Measurements from ENCODE around the gene AUNIP.

- no peak for TF ChIP-seq CTCF (IDR thresholded peaks at IDR 0.05; ENCODE audit: insufficient read depth, low read length, poor library complexity, severe bottlenecking)
- TF ChIP-seq EZH2phosphoT487 (conservative IDR thresholded peaks at IDR 0.05; ENCODE audit: low read length) = no peak
These were observed 15.0 kb upstream of the AUNIP start for GRCh38 chr1:25874209-25874608.
